Mesenteric fat pad (tissue), 1 donor: ENCODE measurements around the gene FYN. TPM values are rescaled to one million over a fixed set of nuclear protein-coding genes. Genes with fewer than 3 reads are reported as not detected.
"Not testable (repeated sequence)": the region's sequence is repeated elsewhere in the genome, so short reads cannot be mapped to it uniquely, and the experiment has no call there.

Experiments used
- DNase-seq: peaks from one replicate; pipeline ENCODE4 v3.0.0-alpha.2; 2020; ENCODE audit warnings: low spot score
- total RNA-seq: library from RNA; stranded (reverse); fragmentation: NEBNext Ultra II Directional; extraction: Animal tissue kit (Norgen Biotek cat#: 25700); gene quantifications from one replicate; pipeline ENCODE4 v1.2.1, GENCODE V29; 2021
- donor health status: DM: yes; HTN: yes; CAD: no.

The FYN gene
- total RNA-seq, 1 donor from 2014 or later, result 183 TPM

GRCh38 chr6:111642463-111643158, 230.6 kb downstream of the FYN start:
- no peak for DNase-seq

- DNase-seq, result no peak
Measured at GRCh38 chr6:111639266-111639665, 234.0 kb downstream of the FYN start.

- DNase-seq, result not testable (repeated sequence)
Measured at GRCh38 chr6:111634981-111635380, 238.3 kb downstream of the FYN start.

GRCh38 chr6:111633822-111634221, 239.4 kb downstream of the FYN start:
- no peak for DNase-seq

- DNase-seq, result no peak
Measured at GRCh38 chr6:111632468-111633247, 240.6 kb downstream of the FYN start.

- no peak for DNase-seq
Measured at GRCh38 chr6:111631903-111632460, 241.3 kb downstream of the FYN start.

- no peak for DNase-seq
Measured at GRCh38 chr6:111631018-111631417, 242.2 kb downstream of the FYN start.

- DNase-seq, result no peak
Measured at GRCh38 chr6:111628142-111628850, 245.0 kb downstream of the FYN start.

GRCh38 chr6:111626441-111626840, 246.8 kb downstream of the FYN start:
- no peak for DNase-seq

GRCh38 chr6:111625461-111626391, 247.5 kb downstream of the FYN start:
- DNase-seq, result no peak

- DNase-seq, result no peak
Measured at GRCh38 chr6:111625099-111625416, 248.2 kb downstream of the FYN start.

- DNase-seq, result no peak
Measured at GRCh38 chr6:111624401-111625098, 248.7 kb downstream of the FYN start.

- DNase-seq, result no peak
Measured at GRCh38 chr6:111623046-111623718, 250.1 kb downstream of the FYN start.

GRCh38 chr6:111620169-111620568, 253.1 kb downstream of the FYN start:
- no peak for DNase-seq

GRCh38 chr6:111618407-111618806, 254.8 kb downstream of the FYN start:
- no peak for DNase-seq

GRCh38 chr6:111617149-111617548, 256.1 kb downstream of the FYN start:
- DNase-seq, result no peak

- DNase-seq, result no peak
Measured at GRCh38 chr6:111615916-111616612, 257.2 kb downstream of the FYN start.

GRCh38 chr6:111614833-111615582, 258.2 kb downstream of the FYN start:
- DNase-seq, result no peak
